Testis (tissue), 3 donors: Measurements from ENCODE around the gene TSNAX. TPM values are rescaled to one million over a fixed set of nuclear protein-coding genes. Genes with fewer than 3 reads are reported as not detected.

Source experiments
- DNase-seq: peaks from one replicate; pipeline ENCODE4 v3.0.0-alpha.2; 2019
- H3K27ac ChIP-seq, 2 donors: fragments of 200-600 bp; sonication (generic); one replicate each; pipeline ENCODE4 v1.5.1; 2019
- H3K27me3 ChIP-seq: fragments of 200-600 bp; sonication (generic); one replicate; pipeline ENCODE4 v1.5.1; 2019
- H3K36me3 ChIP-seq: fragments of 200-600 bp; sonication (generic); one replicate; pipeline ENCODE4 v1.5.1; 2017; ENCODE audit warnings: low read depth; ENCODE audit errors: missing control alignments
- H3K4me1 ChIP-seq: fragments of 200-600 bp; sonication (generic); one replicate; pipeline ENCODE4 v1.5.1; 2019
- H3K4me3 ChIP-seq, 2 donors: fragments of 200-600 bp; sonication (generic); one replicate each; pipeline ENCODE4 v1.5.1; 2017 to 2019
- H3K9me3 ChIP-seq: fragments of 200-600 bp; sonication (generic); one replicate; pipeline ENCODE4 v1.5.1; 2017
- POLR2A ChIP-seq: fragments of 450-650 bp; IDR thresholded peaks from one replicate; pipeline ENCODE4 v1.6.1; 2017; ENCODE audit warnings: antibody characterized with exemption, mild to moderate bottlenecking, moderate library complexity
- WGBS, 2 donors: methylation state at CpG; one replicate each; pipeline ENCODE4 v1.1.5; 2018; 5-methylcytosine and 5-hydroxymethylcytosine counted together
- intact Hi-C: fragments of 100-400 bp; cut with DNase I; formaldehyde crosslinking; loops from one replicate; pipeline ENCODE4 v1.15.1; 2023; ENCODE audit warnings: low total_unique reads
- polyA plus RNA-seq: library from polyadenylated mRNA; stranded (reverse); fragments of 350-450 nt; fragmentation: Illumina TruSeq; extraction: RNeasy Lipid Tissue Mini Kit (QIAGEN cat#74804); gene quantifications from one replicate; pipeline ENCODE4 v1.2.3, GENCODE V29; 2014; ENCODE audit warnings: low read depth, low replicate concordance; ENCODE audit not compliant: insufficient read depth
- total RNA-seq, 2 donors: library from RNA; depleted of rRNA; stranded (reverse); fragments of >200 nt; gene quantifications; one replicate each; pipeline ENCODE4 v1.2.3, GENCODE V29; 2016
- TF ChIP-seq, protein P1 (sequence below), 3 experiments: fragments of 450-650 bp in 2 of 3; fragments of 200-600 bp in 1 of 3; sonication (generic) in 1 of 3; IDR thresholded peaks; one replicate each; pipeline ENCODE4 v1.5.1; 2016 to 2019; ENCODE audit warnings: antibody characterized with exemption in 3 of 3, mild to moderate bottlenecking in 2 of 3, moderate library complexity in 1 of 3

Gene TSNAX
- total and polyA plus RNA-seq, 3 donors from 2014 or later = 31.8 to 38.6 (median 37.0) TPM

DNA sequence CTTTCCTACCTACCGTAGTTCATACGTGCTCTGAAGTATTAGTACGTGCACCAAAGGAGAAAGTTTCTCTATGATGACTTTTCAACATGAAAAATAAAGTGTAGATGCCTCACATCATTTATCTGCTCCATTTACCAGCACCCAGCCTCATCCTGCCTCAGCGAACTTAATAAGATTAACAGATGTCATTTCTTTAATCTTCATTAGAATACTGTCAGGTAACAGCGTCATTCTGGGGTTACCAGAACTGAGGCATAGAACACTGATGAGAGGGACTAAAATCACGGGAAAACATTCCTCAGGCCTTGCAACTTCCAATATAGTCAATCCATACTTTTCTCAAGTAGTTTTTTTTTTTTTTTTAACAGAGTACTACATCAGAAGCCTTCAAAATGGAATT, 54.9 kb downstream of the TSNAX start:
- TF ChIP-seq, protein P1, sequence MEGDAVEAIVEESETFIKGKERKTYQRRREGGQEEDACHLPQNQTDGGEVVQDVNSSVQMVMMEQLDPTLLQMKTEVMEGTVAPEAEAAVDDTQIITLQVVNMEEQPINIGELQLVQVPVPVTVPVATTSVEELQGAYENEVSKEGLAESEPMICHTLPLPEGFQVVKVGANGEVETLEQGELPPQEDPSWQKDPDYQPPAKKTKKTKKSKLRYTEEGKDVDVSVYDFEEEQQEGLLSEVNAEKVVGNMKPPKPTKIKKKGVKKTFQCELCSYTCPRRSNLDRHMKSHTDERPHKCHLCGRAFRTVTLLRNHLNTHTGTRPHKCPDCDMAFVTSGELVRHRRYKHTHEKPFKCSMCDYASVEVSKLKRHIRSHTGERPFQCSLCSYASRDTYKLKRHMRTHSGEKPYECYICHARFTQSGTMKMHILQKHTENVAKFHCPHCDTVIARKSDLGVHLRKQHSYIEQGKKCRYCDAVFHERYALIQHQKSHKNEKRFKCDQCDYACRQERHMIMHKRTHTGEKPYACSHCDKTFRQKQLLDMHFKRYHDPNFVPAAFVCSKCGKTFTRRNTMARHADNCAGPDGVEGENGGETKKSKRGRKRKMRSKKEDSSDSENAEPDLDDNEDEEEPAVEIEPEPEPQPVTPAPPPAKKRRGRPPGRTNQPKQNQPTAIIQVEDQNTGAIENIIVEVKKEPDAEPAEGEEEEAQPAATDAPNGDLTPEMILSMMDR (IDR thresholded peaks at IDR 0.05) = no peak
- TF ChIP-seq POLR2A = no peak
- WGBS, 2 donors = 94 to 97% methylated on average over 6 of the region's 6 CpGs
- H3K27ac ChIP-seq = no peak overlapping the region
- no peak overlapping the region for H3K4me3 ChIP-seq
- no peaks in the 10 kb centered on the region for H3K36me3 ChIP-seq
- intact Hi-C loops = no loop called here
- H3K9me3 ChIP-seq = no peaks in the 10 kb centered on the region
- no peaks in the 10 kb centered on the region for H3K4me1 ChIP-seq
- no peaks in the 10 kb centered on the region for H3K27me3 ChIP-seq
- DNase-seq = no peak

DNA sequence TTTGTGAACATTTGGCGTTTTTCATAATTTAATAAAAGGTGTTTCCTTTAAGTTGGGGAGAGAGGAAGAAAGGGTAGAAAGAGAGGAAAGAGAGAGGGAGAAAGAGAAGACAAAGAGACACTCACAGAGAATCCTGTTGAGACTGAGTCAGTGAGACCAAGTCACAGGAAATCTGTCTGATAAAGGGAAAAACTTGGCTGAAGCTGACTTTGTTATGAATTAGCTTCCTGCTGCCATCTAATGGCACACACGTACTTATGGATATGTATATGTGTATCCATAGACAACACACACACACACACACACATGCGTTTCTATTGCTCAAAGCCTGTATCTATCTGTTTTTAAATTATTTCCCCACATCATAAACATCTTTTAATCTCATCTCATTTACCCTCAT, 55.6 kb downstream of the TSNAX start:
- intact Hi-C loops = no loop called here
- no peak for TF ChIP-seq POLR2A
- TF ChIP-seq, protein P1 (IDR thresholded peaks at IDR 0.05) = no peak
- H3K36me3 ChIP-seq = no peaks in the 10 kb centered on the region
- no peak overlapping the region for H3K27ac ChIP-seq
- H3K4me3 ChIP-seq = no peak overlapping the region
- H3K4me1 ChIP-seq = no peaks in the 10 kb centered on the region
- 55 to 57% methylated on average over 3 of the region's 3 CpGs for WGBS, 2 donors
- H3K27me3 ChIP-seq = no peaks in the 10 kb centered on the region
- DNase-seq = peak; percentile 44
- no peaks in the 10 kb centered on the region for H3K9me3 ChIP-seq

DNA sequence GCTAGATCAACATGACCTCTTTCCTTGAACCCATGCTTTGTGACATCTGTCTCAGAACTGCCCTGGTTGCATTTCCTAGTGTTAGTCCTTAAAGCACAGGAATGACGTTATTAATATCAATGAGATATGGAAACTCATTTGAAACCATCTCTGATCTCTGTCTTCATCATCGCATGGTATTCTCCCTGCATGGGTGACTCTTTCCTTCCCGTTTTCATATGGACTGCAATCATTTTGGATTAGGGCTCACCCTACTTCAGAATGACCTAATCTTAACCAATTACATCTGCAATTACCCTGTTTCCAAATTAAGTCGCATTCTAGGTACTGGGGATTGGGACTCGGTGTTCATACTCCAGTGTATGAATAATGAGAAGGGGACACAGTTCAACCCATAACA, 56.5 kb downstream of the TSNAX start:
- Histone ChIP-seq H3K36me3 (no peaks in the 10 kb centered on the region), H3K4me1 (no peaks in the 10 kb centered on the region), H3K4me3 (no peak overlapping the region), H3K27ac (no peak overlapping the region), H3K9me3 (no peaks in the 10 kb centered on the region), H3K27me3 (no peaks in the 10 kb centered on the region)
- 70 to 71% methylated on average over 5 of the region's 5 CpGs for WGBS, 2 donors
- no peak for DNase-seq
- intact Hi-C loops = no loop called here
- no peak for TF ChIP-seq POLR2A

DNA sequence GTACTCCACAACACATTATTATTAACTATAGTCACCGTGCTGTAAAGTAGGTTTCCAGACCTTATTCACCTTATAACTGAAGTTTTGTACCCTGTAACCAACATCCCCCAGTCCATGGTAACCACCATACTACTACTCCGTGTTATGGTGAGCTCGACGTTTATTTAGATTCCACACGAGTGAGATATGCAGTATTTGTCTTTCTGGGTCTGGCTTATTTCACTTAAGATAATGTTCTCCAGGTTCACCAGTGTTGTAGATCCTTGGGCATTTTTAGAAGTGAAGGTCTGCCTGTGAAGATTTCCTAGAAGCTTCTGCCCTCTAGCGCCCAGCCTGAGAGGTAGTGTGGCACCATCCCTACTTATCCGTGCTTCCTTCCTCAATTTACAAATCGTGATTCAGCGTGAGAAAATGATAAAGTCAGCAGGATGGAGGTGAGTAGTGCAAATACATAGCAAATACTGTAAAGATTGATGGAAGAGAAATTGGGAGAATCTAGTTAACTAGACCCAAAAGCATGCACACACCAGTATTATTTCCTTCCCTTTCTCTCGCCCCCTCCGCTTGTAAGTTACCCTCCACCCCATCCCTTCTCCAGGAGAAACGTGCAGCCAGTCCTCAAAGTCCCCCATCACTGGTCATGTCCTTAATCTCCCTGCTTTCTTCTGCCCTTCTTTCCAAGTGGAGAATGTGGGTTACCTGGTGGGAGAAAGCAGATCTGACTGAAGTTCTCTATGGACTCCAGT, 62.2 kb downstream of the TSNAX start:
- peak; percentile 58 for DNase-seq
- intact Hi-C loops = loop anchor here (10.0 kb wide), 1 partner anchor 246 kb away; no protein-coding TSS in a partner anchor
- no peaks in the 10 kb centered on the region for H3K4me1 ChIP-seq
- 39 to 48% methylated on average over 12 of the region's 12 CpGs for WGBS, 2 donors
- H3K36me3 ChIP-seq = no peaks in the 10 kb centered on the region
- H3K27ac ChIP-seq = no peak overlapping the region
- TF ChIP-seq POLR2A = no peak
- TF ChIP-seq, protein P1 (IDR thresholded peaks at IDR 0.05) = peak; percentile 36 to 64 (median 52)
- H3K9me3 ChIP-seq = no peaks in the 10 kb centered on the region
- H3K27me3 ChIP-seq = no peaks in the 10 kb centered on the region
- H3K4me3 ChIP-seq = no peak overlapping the region

DNA sequence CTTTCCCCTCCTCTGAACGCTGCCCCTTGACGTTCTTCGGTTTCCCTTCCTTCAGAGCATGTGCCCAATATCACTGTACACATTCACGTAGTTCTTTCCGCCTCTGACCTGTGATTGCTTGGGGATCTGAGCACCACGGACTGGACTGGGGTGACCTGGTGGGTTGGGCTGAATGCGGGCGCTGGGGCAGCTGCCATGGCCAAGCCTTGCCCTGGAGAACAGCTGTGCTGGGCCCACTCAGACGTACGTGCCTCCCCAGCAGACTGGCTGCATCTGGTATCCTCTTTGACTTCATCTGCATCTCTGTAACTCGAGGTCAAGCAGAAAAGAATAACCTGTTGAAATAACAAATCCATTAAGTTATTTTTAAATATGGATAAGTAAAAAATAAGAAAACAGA, 63.0 kb downstream of the TSNAX start:
- no peaks in the 10 kb centered on the region for H3K4me1 ChIP-seq
- DNase-seq = no peak
- no peak overlapping the region for H3K4me3 ChIP-seq
- 78 to 86% methylated on average over 11 of the region's 11 CpGs for WGBS, 2 donors
- no peaks in the 10 kb centered on the region for H3K27me3 ChIP-seq
- no peak overlapping the region for H3K27ac ChIP-seq
- intact Hi-C loops = loop anchor here (10.0 kb wide), 1 partner anchor 247 kb away; no protein-coding TSS in a partner anchor
- TF ChIP-seq, protein P1 (IDR thresholded peaks at IDR 0.05) = no peak
- TF ChIP-seq POLR2A = no peak
- no peaks in the 10 kb centered on the region for H3K36me3 ChIP-seq
- no peaks in the 10 kb centered on the region for H3K9me3 ChIP-seq
